Gastroesophageal sphincter (tissue), 4 donors: Measurements from ENCODE around the gene SNX12. TPM values are rescaled to one million over a fixed set of nuclear protein-coding genes. Genes with fewer than 3 reads are reported as not detected.

Source experiments
- ATAC-seq: fragments of 150-250 bp; one replicate; pipeline ENCODE4 v1.9.1; 2016; ENCODE audit warnings: mild to moderate bottlenecking, moderate library complexity
- H3K27ac ChIP-seq, 4 donors: fragments of 200-600 bp; sonication (generic) in 3 of 4; 1 replicate in 3 of 4; 2 replicates in 1 of 4; pipeline ENCODE4 v1.5.1; 2016 to 2019
- H3K27me3 ChIP-seq: fragments of 200-600 bp; sonication (generic); one replicate; pipeline ENCODE4 v1.5.1; 2019
- H3K36me3 ChIP-seq, 2 donors: fragments of 200-600 bp; sonication (generic); one replicate each; pipeline ENCODE4 v1.5.1; 2019; ENCODE audit warnings: control low read depth in 1 of 2
- H3K4me1 ChIP-seq, 3 donors: fragments of 200-600 bp; sonication (generic); 1 replicate in 2 of 3; 2 replicates in 1 of 3; pipeline ENCODE4 v1.5.1; 2016 to 2019; ENCODE audit warnings: control low read depth in 2 of 3
- H3K4me3 ChIP-seq, 2 donors: fragments of 200-600 bp; sonication (generic); one replicate each; pipeline ENCODE4 v1.5.1; 2019; ENCODE audit warnings: mild to moderate bottlenecking in 1 of 2, moderate library complexity in 1 of 2
- H3K9me3 ChIP-seq, 3 donors: fragments of 200-600 bp; sonication (generic); one replicate each; pipeline ENCODE4 v1.5.1; 2017 to 2019; ENCODE audit warnings: control low read depth in 2 of 3
- EP300 ChIP-seq: sonication (generic); formaldehyde crosslinking; IDR thresholded peaks from one replicate; pipeline ENCODE4 v1.6.1; 2017; ENCODE audit warnings: antibody characterized with exemption, mild to moderate bottlenecking
- POLR2A ChIP-seq, 2 donors: fragments of 450-650 bp; IDR thresholded peaks; one replicate each; pipeline ENCODE4 v1.6.1; 2017; ENCODE audit warnings: antibody characterized with exemption in 2 of 2, mild to moderate bottlenecking in 2 of 2, moderate library complexity in 1 of 2
- POLR2AphosphoS5 ChIP-seq: sonication (generic); formaldehyde crosslinking; IDR thresholded peaks from one replicate; pipeline ENCODE4 v1.6.1; 2017; ENCODE audit warnings: antibody characterized with exemption
- WGBS, 2 donors: methylation state at CpG; one replicate each; pipeline ENCODE4 v1.1.5; 2018; ENCODE audit warnings: low coverage in 1 of 2; 5-methylcytosine and 5-hydroxymethylcytosine counted together
- total RNA-seq, 4 donors: library from RNA; depleted of rRNA; stranded (reverse); fragments of >200 nt; gene quantifications; one replicate each; pipeline ENCODE4 v1.1.0, GENCODE V29; 2016
- TF ChIP-seq, protein P1 (sequence below), 4 experiments: fragments of 200-600 bp in 2 of 4; fragments of 450-650 bp in 2 of 4; sonication (generic) in 1 of 4; IDR thresholded peaks; one replicate each; pipeline ENCODE4 v1.5.1; 2017 to 2019; ENCODE audit warnings: antibody characterized with exemption in 4 of 4, mild to moderate bottlenecking in 2 of 4, moderate library complexity in 2 of 4

Gene SNX12
- total RNA-seq, 4 donors from 2014 or later, result 43.1 to 81.7 (median 52.0) TPM

DNA sequence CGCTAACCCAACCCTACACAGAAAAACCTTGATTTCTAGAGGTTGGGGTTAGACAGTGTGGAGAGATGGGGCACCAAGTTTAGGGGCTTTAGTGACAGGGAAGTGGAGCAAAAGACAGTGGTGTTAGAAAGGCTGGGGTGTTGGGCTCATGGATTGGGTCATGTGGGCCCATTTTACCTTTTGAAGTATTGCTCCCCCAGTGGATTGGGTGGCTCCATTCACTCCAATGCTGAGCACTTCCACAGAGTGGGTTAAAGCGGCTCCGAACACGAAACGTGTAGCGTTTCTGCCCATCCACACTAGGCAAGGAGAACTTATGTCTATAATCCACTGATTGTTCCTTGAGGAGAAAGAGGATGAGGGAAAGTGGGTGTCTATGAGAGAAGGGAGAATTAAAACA lies 40.9 kb upstream of the SNX12 start:
- no peaks in the 10 kb centered on the region for H3K36me3 ChIP-seq
- no peak for ATAC-seq
- no peaks in the 10 kb centered on the region for H3K9me3 ChIP-seq
- H3K27me3 ChIP-seq, result no peaks in the 10 kb centered on the region
- H3K27ac ChIP-seq, result no peak overlapping the region
- no peak overlapping the region for H3K4me3 ChIP-seq
- no peak for TF ChIP-seq POLR2A (IDR thresholded peaks at IDR 0.05)
- TF ChIP-seq POLR2AphosphoS5, result no peak
- TF ChIP-seq, protein P1, sequence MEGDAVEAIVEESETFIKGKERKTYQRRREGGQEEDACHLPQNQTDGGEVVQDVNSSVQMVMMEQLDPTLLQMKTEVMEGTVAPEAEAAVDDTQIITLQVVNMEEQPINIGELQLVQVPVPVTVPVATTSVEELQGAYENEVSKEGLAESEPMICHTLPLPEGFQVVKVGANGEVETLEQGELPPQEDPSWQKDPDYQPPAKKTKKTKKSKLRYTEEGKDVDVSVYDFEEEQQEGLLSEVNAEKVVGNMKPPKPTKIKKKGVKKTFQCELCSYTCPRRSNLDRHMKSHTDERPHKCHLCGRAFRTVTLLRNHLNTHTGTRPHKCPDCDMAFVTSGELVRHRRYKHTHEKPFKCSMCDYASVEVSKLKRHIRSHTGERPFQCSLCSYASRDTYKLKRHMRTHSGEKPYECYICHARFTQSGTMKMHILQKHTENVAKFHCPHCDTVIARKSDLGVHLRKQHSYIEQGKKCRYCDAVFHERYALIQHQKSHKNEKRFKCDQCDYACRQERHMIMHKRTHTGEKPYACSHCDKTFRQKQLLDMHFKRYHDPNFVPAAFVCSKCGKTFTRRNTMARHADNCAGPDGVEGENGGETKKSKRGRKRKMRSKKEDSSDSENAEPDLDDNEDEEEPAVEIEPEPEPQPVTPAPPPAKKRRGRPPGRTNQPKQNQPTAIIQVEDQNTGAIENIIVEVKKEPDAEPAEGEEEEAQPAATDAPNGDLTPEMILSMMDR (IDR thresholded peaks at IDR 0.05), result no peak
- no peak for TF ChIP-seq EP300
- no peaks in the 10 kb centered on the region for H3K4me1 ChIP-seq
- no CpG with 5 or more reads among the region's 6 CpGs for WGBS, 2 donors

GRCh38 chrX:71107762-71108360 lies 39.7 kb upstream of the SNX12 start:
- Histone ChIP-seq H3K9me3 (no peaks in the 10 kb centered on the region), H3K27me3 (no peaks in the 10 kb centered on the region), H3K4me1 (no peaks in the 10 kb centered on the region), H3K4me3 (no peak overlapping the region), H3K27ac (no peak overlapping the region), H3K36me3 (no peaks in the 10 kb centered on the region)
- WGBS, 2 donors, result 37 to 47% methylated on average over 2 to 5 of the region's 9 CpGs
- ATAC-seq, result no peak
- no peak for TF ChIP-seq EP300
- TF ChIP-seq, protein P1 (IDR thresholded peaks at IDR 0.05), result no peak
- no peak for TF ChIP-seq POLR2A (IDR thresholded peaks at IDR 0.05)
- no peak for TF ChIP-seq POLR2AphosphoS5

- no peaks in the 10 kb centered on the region for H3K36me3 ChIP-seq
Measured at GRCh38 chrX:71107245-71107644, 39.1 kb upstream of the SNX12 start.

DNA sequence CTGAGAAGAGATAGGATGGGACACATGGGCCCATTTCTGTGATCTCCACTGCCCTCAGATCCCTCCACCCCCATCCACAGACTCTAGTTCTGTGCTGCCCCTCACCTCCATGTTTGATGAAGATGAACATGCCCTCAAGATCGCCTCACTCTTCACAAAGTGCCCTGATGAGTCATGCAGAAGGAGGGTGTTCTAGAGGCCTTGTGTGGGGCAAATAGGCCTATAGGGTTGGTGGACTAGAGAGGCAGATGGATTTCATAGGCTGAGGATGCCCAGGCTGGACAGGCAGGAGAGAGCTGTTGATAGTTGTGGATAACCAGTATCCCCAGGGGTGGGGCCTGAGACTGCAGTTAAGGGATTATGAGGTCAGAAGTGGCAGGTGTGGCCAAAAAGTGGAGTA lies 38.3 kb upstream of the SNX12 start, which contains the start of gene CXorf65:
CXorf65 (minus strand) TSS at position 314 of the 400 bp plus-strand sequence; CDS start at position 130, 184 bp downstream.
- H3K4me1 ChIP-seq, result no peaks in the 10 kb centered on the region
- H3K27me3 ChIP-seq, result no peaks in the 10 kb centered on the region
- ATAC-seq, result no peak
- no peak within 1 kb of the TSS for H3K27ac ChIP-seq
- H3K9me3 ChIP-seq, result no peaks in the 10 kb centered on the region
- WGBS, 2 donors, result no CpG with 5 or more reads among the region's 1 CpG
- TF ChIP-seq POLR2A (IDR thresholded peaks at IDR 0.05) (no peak), POLR2AphosphoS5 (no peak), EP300 (no peak)
- TF ChIP-seq, protein P1 (IDR thresholded peaks at IDR 0.05), result no peak
- H3K36me3 ChIP-seq, result no peaks in the 10 kb centered on the region
- no peak within 1 kb of the TSS for H3K4me3 ChIP-seq

More at GRCh38 chrX:71107245-71107644, 39.1 kb upstream of the SNX12 start:
- H3K4me1 ChIP-seq, result no peaks in the 10 kb centered on the region
- no peak overlapping the region for H3K27ac ChIP-seq
- TF ChIP-seq, protein P1 (IDR thresholded peaks at IDR 0.05), result no peak
- TF ChIP-seq POLR2AphosphoS5 (no peak), POLR2A (IDR thresholded peaks at IDR 0.05) (no peak), EP300 (no peak)
- no peaks in the 10 kb centered on the region for H3K9me3 ChIP-seq
- 20 to 35% methylated on average over 1 to 2 of the region's 4 CpGs for whole genome bisulfite sequencing, 2 donors
- no peaks in the 10 kb centered on the region for H3K27me3 ChIP-seq
- no peak for ATAC-seq
- no peak overlapping the region for H3K4me3 ChIP-seq

DNA sequence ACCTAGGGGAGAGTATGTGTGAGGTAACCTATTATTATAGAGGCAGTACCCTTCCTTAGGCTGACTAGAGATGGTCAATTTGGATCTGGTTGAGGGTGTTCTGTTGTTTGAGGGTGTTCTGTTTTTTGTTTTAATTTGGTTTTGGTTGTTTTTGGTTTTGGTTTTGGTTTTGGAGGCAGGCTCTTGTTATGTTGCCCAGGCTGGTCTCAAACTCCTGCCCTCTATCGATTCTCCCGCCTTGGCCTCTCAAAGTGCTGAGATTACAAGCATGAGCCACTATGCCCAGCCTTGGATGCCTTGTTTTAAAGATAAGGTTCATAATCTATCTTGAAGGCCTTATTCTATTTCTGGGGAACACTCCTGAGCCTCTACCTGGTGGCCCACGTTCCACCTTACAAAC lies 37.5 kb upstream of the SNX12 start:
- Histone ChIP-seq H3K4me3 (no peak overlapping the region), H3K4me1 (no peaks in the 10 kb centered on the region), H3K36me3 (peaks cover 0 to 6% of the 10 kb centered on the region in 2 donors), H3K27ac (no peak overlapping the region), H3K27me3 (no peaks in the 10 kb centered on the region), H3K9me3 (no peaks in the 10 kb centered on the region)
- 67% methylated on average over 1 of the region's 3 CpGs; no CpG with 5 or more reads in 1 of the 2 donors for WGBS, 2 donors
- no peak for ATAC-seq
- TF ChIP-seq POLR2AphosphoS5, result no peak
- no peak for TF ChIP-seq EP300
- TF ChIP-seq, protein P1 (IDR thresholded peaks at IDR 0.05), result no peak
- no peak for TF ChIP-seq POLR2A (IDR thresholded peaks at IDR 0.05)
